A673 (cell line): ENCODE results near the gene GLCCI1.

ENCODE experiments used
- EZH2 ChIP-seq: fragments of 200-600 bp; sonication (generic); IDR thresholded peaks from 2 replicates; pipeline ENCODE4 v1.6.1; 2017; ENCODE audit warnings: borderline replicate concordance, low read depth, mild to moderate bottlenecking, mixed read lengths, antibody characterized with exemption, low read length; ENCODE audit not compliant: poor library complexity, severe bottlenecking
- TF ChIP-seq, protein P1 (sequence below): fragments of 300-800, 200-600 bp; sonication (generic); conservative IDR thresholded peaks from 2 replicates; pipeline ENCODE4 v1.5.1; 2017; ENCODE audit warnings: low read depth, mild to moderate bottlenecking, antibody characterized with exemption, low read length, moderate library complexity, mixed read lengths

DNA sequence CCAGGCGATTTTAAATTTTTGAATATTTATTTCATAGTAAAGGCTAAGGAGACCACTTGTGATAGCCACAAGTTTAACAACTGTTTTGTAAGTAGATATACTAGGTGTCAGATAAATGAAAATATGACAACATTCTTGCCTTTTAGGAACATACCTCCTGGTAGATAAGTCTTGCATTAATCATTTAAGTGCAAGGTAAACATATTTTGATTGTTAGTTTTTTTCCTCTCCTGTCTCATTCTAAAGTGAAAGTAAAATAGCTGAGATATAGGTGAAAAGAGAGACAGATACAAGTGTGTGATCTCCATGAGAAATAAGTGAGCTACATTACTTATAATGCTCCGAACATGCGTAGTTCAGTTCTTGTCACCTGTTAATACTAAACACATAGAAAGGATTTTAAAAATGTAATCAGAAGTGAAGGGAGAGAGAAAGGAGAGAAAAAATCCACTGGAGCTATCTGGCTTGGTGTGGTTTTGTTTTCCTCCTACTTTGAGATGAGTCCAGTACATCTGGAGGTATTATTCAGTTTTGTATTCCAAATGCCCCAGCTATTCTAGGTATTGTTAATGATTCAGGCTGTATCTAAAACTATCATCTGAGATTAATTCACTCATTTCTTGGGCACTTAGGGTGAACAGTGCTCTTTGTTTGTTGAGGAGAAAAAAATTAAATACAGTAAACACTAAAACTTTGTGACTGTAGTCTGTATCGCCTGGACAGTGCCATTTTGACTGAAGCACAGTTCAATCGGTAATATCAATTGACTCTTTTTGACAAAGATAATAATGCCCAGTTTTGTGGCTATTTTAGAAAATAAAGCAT lies 21.2 kb downstream of the GLCCI1 start:
- TF ChIP-seq, protein P1, sequence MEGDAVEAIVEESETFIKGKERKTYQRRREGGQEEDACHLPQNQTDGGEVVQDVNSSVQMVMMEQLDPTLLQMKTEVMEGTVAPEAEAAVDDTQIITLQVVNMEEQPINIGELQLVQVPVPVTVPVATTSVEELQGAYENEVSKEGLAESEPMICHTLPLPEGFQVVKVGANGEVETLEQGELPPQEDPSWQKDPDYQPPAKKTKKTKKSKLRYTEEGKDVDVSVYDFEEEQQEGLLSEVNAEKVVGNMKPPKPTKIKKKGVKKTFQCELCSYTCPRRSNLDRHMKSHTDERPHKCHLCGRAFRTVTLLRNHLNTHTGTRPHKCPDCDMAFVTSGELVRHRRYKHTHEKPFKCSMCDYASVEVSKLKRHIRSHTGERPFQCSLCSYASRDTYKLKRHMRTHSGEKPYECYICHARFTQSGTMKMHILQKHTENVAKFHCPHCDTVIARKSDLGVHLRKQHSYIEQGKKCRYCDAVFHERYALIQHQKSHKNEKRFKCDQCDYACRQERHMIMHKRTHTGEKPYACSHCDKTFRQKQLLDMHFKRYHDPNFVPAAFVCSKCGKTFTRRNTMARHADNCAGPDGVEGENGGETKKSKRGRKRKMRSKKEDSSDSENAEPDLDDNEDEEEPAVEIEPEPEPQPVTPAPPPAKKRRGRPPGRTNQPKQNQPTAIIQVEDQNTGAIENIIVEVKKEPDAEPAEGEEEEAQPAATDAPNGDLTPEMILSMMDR = no peak
- no peak for TF ChIP-seq EZH2
